ENCODE results near the gene CLEC2L. TPM values are rescaled to one million over a fixed set of nuclear protein-coding genes. Genes with fewer than 3 reads are reported as not detected.

Gene CLEC2L
- polyA plus RNA-seq (not detected in 3 replicates), polyA minus RNA-seq (not detected in 3 replicates)
- polyA plus RNA-seq (2011; ENCODE audit: low read depth): not detected
- not detected in 2 replicates for polyA plus RNA-seq (2011; cell fraction: cytosol; rRNA removed)
- not detected in 2 replicates for polyA plus RNA-seq (2011; cell fraction: nucleus; rRNA removed)
- not detected in 2 replicates for polyA plus RNA-seq (2012; ENCODE audit: low replicate concordance)
- not detected for polyA minus RNA-seq (2011; cell fraction: cytosol; rRNA and poly(A)+ RNA removed)
- not detected in 2 replicates for polyA minus RNA-seq (2011; cell fraction: nucleus; rRNA and poly(A)+ RNA removed)

DNA sequence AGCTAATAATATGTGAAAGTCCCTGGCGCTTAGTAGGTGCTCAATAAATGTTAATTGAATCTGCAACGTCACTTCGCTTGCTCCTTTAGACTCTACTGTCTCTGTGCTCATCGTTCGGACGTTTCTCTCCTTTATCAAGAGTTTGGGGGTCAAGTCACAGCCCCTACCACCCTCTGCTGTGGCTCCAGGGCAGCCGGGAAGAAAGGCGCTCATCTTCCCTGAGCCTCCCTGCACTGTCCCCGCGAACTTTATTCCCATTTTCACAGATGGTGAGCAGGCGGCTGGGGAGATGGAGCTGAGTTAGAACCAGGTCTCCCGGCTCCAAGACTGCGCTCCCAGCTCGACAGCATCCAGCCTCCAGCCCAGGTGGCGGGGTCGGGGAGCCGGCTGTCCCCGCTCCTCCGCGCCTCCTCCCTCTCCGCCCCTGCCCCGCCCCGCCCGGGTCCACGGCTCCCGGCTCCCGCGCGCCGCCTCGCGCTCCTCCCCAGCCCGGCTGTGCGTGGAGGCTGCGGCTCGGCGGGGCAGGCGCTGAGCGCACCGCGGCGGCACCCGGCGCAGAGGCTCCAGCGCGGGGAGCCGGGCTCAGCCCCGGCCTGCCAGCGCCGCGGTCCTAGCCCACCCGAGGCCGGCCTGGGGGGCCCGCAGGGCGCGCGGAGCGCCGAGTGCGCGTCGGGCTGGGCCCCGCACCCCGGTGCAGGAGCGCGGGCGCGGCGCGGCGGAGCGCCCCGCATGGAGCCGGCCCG is at the start of gene CLEC2L:
CLEC2L (plus strand) TSS at position 487 of the 743 bp plus-strand sequence; CDS start at position 730, 243 bp downstream.
- Histone ChIP-seq H3K9me1 (ENCODE audit: control insufficient read depth, extremely low read depth, insufficient read depth, low read length) (no peaks in the 10 kb centered on the region), H4K20me1 (ENCODE audit: control insufficient read depth, extremely low read depth, insufficient read depth, low read length) (no peaks in the 10 kb centered on the region), H3K27ac (ENCODE audit: control insufficient read depth, insufficient read depth, low read length) (no peak within 1 kb of the TSS), H3K27me3 (ENCODE audit: control insufficient read depth, extremely low read depth, insufficient read depth, low read length) (peaks cover 56% of the 10 kb centered on the region), H3K36me3 (ENCODE audit: control insufficient read depth in 2 of 2, extremely low read depth in 1 of 2, insufficient read depth in 2 of 2, low read length in 2 of 2) (no peaks in the 10 kb centered on the region), H2AFZ (ENCODE audit: control insufficient read depth, low read length) (no peak within 1 kb of the TSS), H3K9ac (ENCODE audit: control insufficient read depth, extremely low read depth, insufficient read depth, low read length) (no peak within 1 kb of the TSS), H3K4me2 (ENCODE audit: control insufficient read depth, extremely low read depth, insufficient read depth, low read depth, low read length) (peak within 1 kb of the TSS; percentile 45), H3K9me3 (ENCODE audit: control insufficient read depth, low read depth, low read length) (no peaks in the 10 kb centered on the region), H3K4me3 (ENCODE audit: control insufficient read depth in 2 of 3, extremely low read depth in 1 of 3, insufficient read depth in 2 of 3, low read depth in 1 of 3, low read length in 3 of 3) (peak within 1 kb of the TSS in 1 of 3 experiments; percentile 13), H3K4me1 (ENCODE audit: control insufficient read depth, extremely low read depth, insufficient read depth, low read length) (no peaks in the 10 kb centered on the region), H3K79me2 (ENCODE audit: control insufficient read depth, insufficient read depth, low read length) (no peaks in the 10 kb centered on the region)
- TF ChIP-seq, protein P1, sequence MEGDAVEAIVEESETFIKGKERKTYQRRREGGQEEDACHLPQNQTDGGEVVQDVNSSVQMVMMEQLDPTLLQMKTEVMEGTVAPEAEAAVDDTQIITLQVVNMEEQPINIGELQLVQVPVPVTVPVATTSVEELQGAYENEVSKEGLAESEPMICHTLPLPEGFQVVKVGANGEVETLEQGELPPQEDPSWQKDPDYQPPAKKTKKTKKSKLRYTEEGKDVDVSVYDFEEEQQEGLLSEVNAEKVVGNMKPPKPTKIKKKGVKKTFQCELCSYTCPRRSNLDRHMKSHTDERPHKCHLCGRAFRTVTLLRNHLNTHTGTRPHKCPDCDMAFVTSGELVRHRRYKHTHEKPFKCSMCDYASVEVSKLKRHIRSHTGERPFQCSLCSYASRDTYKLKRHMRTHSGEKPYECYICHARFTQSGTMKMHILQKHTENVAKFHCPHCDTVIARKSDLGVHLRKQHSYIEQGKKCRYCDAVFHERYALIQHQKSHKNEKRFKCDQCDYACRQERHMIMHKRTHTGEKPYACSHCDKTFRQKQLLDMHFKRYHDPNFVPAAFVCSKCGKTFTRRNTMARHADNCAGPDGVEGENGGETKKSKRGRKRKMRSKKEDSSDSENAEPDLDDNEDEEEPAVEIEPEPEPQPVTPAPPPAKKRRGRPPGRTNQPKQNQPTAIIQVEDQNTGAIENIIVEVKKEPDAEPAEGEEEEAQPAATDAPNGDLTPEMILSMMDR (optimal IDR thresholded peaks at IDR 0.05 in 1 of 3, IDR thresholded peaks at IDR 0.05 in 1 of 3, conservative IDR thresholded peaks at IDR 0.05 in 1 of 3; ENCODE audit: extremely low read depth in 1 of 3, insufficient read depth in 2 of 3, low read length in 3 of 3): no peak
- peak; percentile 98 for TF ChIP-seq EZH2 (IDR thresholded peaks at IDR 0.05; ENCODE audit: low read length)
- FAIRE-seq: no peak
- DNase-seq (ENCODE audit: low read depth, low spot score): no peak
- dilution Hi-C loops (cut with MboI; ENCODE audit: extremely low pct_ligation_motif_present, low sequenced_read_pairs): no loop called here

DNA sequence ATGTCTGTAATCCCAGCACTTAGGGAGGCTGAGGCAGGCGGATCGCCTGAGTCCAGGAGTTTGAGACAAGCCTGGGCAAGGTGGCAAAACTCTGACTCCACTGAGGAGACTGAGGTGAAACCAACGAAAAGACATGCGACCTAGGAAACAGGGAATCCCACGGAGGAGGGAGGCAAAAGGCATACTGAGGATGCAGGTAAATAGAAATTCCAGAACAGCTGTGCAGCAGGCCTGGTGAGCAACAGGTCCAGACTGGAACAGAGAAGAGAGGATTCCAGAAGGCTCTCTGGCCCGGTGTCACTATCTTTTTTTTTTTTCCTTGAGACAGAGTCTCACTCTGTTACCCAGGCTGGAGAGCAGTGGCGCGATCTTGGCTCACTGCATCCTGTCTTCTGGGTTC is 47.3 kb upstream of the CLEC2L start:
- no peaks in the 10 kb centered on the region for H3K9me1 ChIP-seq (ENCODE audit: control insufficient read depth, extremely low read depth, insufficient read depth, low read length)
- no peaks in the 10 kb centered on the region for H3K36me3 ChIP-seq (ENCODE audit: control insufficient read depth in 2 of 2, extremely low read depth in 1 of 2, insufficient read depth in 2 of 2, low read length in 2 of 2)
- H3K4me3 ChIP-seq (ENCODE audit: control insufficient read depth in 2 of 3, extremely low read depth in 1 of 3, insufficient read depth in 2 of 3, low read depth in 1 of 3, low read length in 3 of 3): no peak overlapping the region
- no peak for DNase-seq (ENCODE audit: low read depth, low spot score)
- no peaks in the 10 kb centered on the region for H4K20me1 ChIP-seq (ENCODE audit: control insufficient read depth, extremely low read depth, insufficient read depth, low read length)
- peaks cover 5% of the 10 kb centered on the region for H3K4me1 ChIP-seq (ENCODE audit: control insufficient read depth, extremely low read depth, insufficient read depth, low read length)
- H2AFZ ChIP-seq (ENCODE audit: control insufficient read depth, low read length): no peak overlapping the region
- no peak overlapping the region for H3K27ac ChIP-seq (ENCODE audit: control insufficient read depth, insufficient read depth, low read length)
- no peaks in the 10 kb centered on the region for H3K79me2 ChIP-seq (ENCODE audit: control insufficient read depth, insufficient read depth, low read length)
- peaks cover 2% of the 10 kb centered on the region for H3K9me3 ChIP-seq (ENCODE audit: control insufficient read depth, low read depth, low read length)
- H3K9ac ChIP-seq (ENCODE audit: control insufficient read depth, extremely low read depth, insufficient read depth, low read length): no peak overlapping the region
- H3K27me3 ChIP-seq (ENCODE audit: control insufficient read depth, extremely low read depth, insufficient read depth, low read length): no peaks in the 10 kb centered on the region
- no peak overlapping the region for H3K4me2 ChIP-seq (ENCODE audit: control insufficient read depth, extremely low read depth, insufficient read depth, low read depth, low read length)
- dilution Hi-C loops (cut with MboI; ENCODE audit: extremely low pct_ligation_motif_present, low sequenced_read_pairs): no loop called here
- no peak for FAIRE-seq
- no peak for TF ChIP-seq EZH2 (IDR thresholded peaks at IDR 0.05; ENCODE audit: low read length)
- TF ChIP-seq, protein P1 (optimal IDR thresholded peaks at IDR 0.05 in 1 of 3, IDR thresholded peaks at IDR 0.05 in 1 of 3, conservative IDR thresholded peaks at IDR 0.05 in 1 of 3; ENCODE audit: extremely low read depth in 1 of 3, insufficient read depth in 2 of 3, low read length in 3 of 3): no peak

All from keratinocyte (primary cell).